Coronary artery (tissue), 2 donors: Measurements from ENCODE around the gene TSPO.

ENCODE experiments used
- DNase-seq: peaks from one replicate; pipeline ENCODE4 v3.0.0-alpha.2; 2017; ENCODE audit warnings: low spot score
- H3K27ac ChIP-seq, 2 donors: fragments of 200-600 bp; sonication (generic); one replicate each; pipeline ENCODE4 v1.5.1; 2016 to 2019
- H3K4me3 ChIP-seq: fragments of 200-600 bp; sonication (generic); 2 replicates; pipeline ENCODE4 v1.5.1; 2016; ENCODE audit warnings: mild to moderate bottlenecking, moderate library complexity
- CTCF ChIP-seq: fragments of 200-600 bp; sonication (generic); IDR thresholded peaks from one replicate; pipeline ENCODE4 v1.5.1; 2019; ENCODE audit warnings: antibody characterized with exemption

The TSPO gene

GRCh38 chr22:43205261-43205691, 53.9 kb downstream of the TSPO start:
- no peak for DNase-seq

GRCh38 chr22:43205748-43206508, 54.6 kb downstream of the TSPO start:
- no peak overlapping the region for H3K27ac ChIP-seq
- H3K4me3 ChIP-seq, result no peak overlapping the region
- TF ChIP-seq CTCF, result no peak
- DNase-seq, result no peak

More at GRCh38 chr22:43205261-43205691, 53.9 kb downstream of the TSPO start:
- TF ChIP-seq CTCF, result no peak
- Histone ChIP-seq H3K27ac (no peak overlapping the region), H3K4me3 (no peak overlapping the region)

- DNase-seq, result no peak
- no peak overlapping the region for H3K4me3 ChIP-seq
- TF ChIP-seq CTCF, result no peak
- no peak overlapping the region for H3K27ac ChIP-seq
Observed at GRCh38 chr22:43206509-43207161, 55.3 kb downstream of the TSPO start.

- no peak for TF ChIP-seq CTCF
- Histone ChIP-seq H3K27ac (no peak overlapping the region), H3K4me3 (no peak overlapping the region)
- DNase-seq, result no peak
Observed at GRCh38 chr22:43207386-43207785, 56.0 kb downstream of the TSPO start.

GRCh38 chr22:43207849-43208702, 56.7 kb downstream of the TSPO start:
- no peak for TF ChIP-seq CTCF

GRCh38 chr22:43208703-43209522, 57.6 kb downstream of the TSPO start:
- no peak overlapping the region for H3K4me3 ChIP-seq
- no peak overlapping the region for H3K27ac ChIP-seq
- DNase-seq, result no peak
- TF ChIP-seq CTCF, result no peak

More at GRCh38 chr22:43207849-43208702, 56.7 kb downstream of the TSPO start:
- DNase-seq, result no peak
- Histone ChIP-seq H3K27ac (no peak overlapping the region), H3K4me3 (no peak overlapping the region)
